Gastrocnemius medialis (tissue), 4 donors: Measurements from ENCODE around the gene BRD8.

Experiments used
- POLR2A ChIP-seq, 2 donors: fragments of 450-650 bp; IDR thresholded peaks; one replicate each; pipeline ENCODE4 v1.6.1; 2017; ENCODE audit warnings: antibody characterized with exemption in 2 of 2, mild to moderate bottlenecking in 2 of 2, moderate library complexity in 2 of 2
- TF ChIP-seq, protein P1 (sequence below), 5 experiments: fragments of 450-650 bp in 3 of 5; fragments of 200-600 bp in 2 of 5; sonication (generic) in 2 of 5; IDR thresholded peaks in 4 of 5; conservative IDR thresholded peaks in 1 of 5; 1 replicate in 4 of 5; 2 replicates in 1 of 5; pipeline ENCODE4 v1.5.1; 2016 to 2019; ENCODE audit warnings: antibody characterized with exemption in 5 of 5, mild to moderate bottlenecking in 3 of 5, moderate library complexity in 3 of 5

- TF ChIP-seq, protein P1, sequence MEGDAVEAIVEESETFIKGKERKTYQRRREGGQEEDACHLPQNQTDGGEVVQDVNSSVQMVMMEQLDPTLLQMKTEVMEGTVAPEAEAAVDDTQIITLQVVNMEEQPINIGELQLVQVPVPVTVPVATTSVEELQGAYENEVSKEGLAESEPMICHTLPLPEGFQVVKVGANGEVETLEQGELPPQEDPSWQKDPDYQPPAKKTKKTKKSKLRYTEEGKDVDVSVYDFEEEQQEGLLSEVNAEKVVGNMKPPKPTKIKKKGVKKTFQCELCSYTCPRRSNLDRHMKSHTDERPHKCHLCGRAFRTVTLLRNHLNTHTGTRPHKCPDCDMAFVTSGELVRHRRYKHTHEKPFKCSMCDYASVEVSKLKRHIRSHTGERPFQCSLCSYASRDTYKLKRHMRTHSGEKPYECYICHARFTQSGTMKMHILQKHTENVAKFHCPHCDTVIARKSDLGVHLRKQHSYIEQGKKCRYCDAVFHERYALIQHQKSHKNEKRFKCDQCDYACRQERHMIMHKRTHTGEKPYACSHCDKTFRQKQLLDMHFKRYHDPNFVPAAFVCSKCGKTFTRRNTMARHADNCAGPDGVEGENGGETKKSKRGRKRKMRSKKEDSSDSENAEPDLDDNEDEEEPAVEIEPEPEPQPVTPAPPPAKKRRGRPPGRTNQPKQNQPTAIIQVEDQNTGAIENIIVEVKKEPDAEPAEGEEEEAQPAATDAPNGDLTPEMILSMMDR (IDR thresholded peaks at IDR 0.05 in 4 of 5, conservative IDR thresholded peaks at IDR 0.05 in 1 of 5) = no peak
- no peak for TF ChIP-seq POLR2A (IDR thresholded peaks at IDR 0.05)
Measured at GRCh38 chr5:138170299-138170698, 8.1 kb downstream of the BRD8 start.
